Measurements from ENCODE around the gene WDR88. TPM values are rescaled to one million over a fixed set of nuclear protein-coding genes. Genes with fewer than 3 reads are reported as not detected.

The WDR88 gene
- total and polyA plus RNA-seq, 2 experiments from 2014 or later = not detected

DNA sequence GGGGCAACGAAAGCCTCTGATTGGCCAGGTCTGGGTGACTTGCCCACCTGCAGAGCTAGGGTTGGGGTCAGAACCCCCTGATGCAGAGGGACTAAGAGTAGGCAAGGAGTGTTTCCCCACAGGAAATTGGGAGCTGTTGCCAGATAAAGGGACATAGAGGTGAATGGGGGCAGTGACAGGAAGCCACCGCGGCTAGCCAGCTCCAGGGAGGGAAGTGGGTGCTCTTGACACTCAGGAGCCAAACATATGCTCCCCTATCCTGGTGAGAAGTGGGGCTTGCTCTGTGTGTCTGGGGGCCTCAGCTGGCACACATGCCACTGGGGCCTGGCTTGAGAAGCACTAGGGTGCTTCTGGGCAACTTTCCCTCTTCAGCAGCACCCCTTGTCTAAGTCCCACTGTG, 26.0 kb downstream of the WDR88 start:
- H3K9me2 ChIP-seq (ENCODE audit: insufficient read depth) = no peaks in the 10 kb centered on the region
- no peak overlapping the region; the same call in 1 of the 2 replicates for H2AFZ ChIP-seq
- Mint-ChIP-seq H3K27me3 (ENCODE audit: insufficient read depth, low read depth, poor library complexity) (peaks cover 3% of the 10 kb centered on the region), H3K36me3 (ENCODE audit: low read depth) (no peaks in the 10 kb centered on the region), H3K4me1 (no peaks in the 10 kb centered on the region), H3K9me3 (peaks cover 9% of the 10 kb centered on the region; the same call in 1 of the 3 replicates), H3K27ac (no peak overlapping the region), H3K4me3 (no peak overlapping the region)
- no peak overlapping the region for H3K4me3 ChIP-seq
- H3K36me3 ChIP-seq (ENCODE audit: insufficient read depth) = no peaks in the 10 kb centered on the region
- DNase-seq (ENCODE audit: low spot score) (no peak), ATAC-seq (no peak)
- H3K4me1 ChIP-seq (ENCODE audit: insufficient read depth) = no peaks in the 10 kb centered on the region
- no peaks in the 10 kb centered on the region for H4K20me1 ChIP-seq (replicated peaks; ENCODE audit: insufficient read depth)
- no peak overlapping the region for H3K27ac ChIP-seq (ENCODE audit: low read depth)
- H3K4me2 ChIP-seq = no peak overlapping the region
- no peaks in the 10 kb centered on the region for H3K27me3 ChIP-seq (ENCODE audit: insufficient read depth)
- TF ChIP-seq CREB1 (CRISPR knock-in tag; IDR thresholded peaks at IDR 0.05; ENCODE audit: low read depth) = no peak
- TF ChIP-seq EZH2phosphoT487 (IDR thresholded peaks at IDR 0.05; ENCODE audit: unreplicated experiment) = no peak
- no peak for TF ChIP-seq ZNF331 (CRISPR knock-in tag; IDR thresholded peaks at IDR 0.05; ENCODE audit: low read depth)
- TF ChIP-seq, protein P1, sequence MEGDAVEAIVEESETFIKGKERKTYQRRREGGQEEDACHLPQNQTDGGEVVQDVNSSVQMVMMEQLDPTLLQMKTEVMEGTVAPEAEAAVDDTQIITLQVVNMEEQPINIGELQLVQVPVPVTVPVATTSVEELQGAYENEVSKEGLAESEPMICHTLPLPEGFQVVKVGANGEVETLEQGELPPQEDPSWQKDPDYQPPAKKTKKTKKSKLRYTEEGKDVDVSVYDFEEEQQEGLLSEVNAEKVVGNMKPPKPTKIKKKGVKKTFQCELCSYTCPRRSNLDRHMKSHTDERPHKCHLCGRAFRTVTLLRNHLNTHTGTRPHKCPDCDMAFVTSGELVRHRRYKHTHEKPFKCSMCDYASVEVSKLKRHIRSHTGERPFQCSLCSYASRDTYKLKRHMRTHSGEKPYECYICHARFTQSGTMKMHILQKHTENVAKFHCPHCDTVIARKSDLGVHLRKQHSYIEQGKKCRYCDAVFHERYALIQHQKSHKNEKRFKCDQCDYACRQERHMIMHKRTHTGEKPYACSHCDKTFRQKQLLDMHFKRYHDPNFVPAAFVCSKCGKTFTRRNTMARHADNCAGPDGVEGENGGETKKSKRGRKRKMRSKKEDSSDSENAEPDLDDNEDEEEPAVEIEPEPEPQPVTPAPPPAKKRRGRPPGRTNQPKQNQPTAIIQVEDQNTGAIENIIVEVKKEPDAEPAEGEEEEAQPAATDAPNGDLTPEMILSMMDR (conservative IDR thresholded peaks at IDR 0.05; ENCODE audit: low read depth in 2 of 2) = no peak
- TF ChIP-seq JUNB (IDR thresholded peaks at IDR 0.05; ENCODE audit: unreplicated experiment) = no peak
- no peak for TF ChIP-seq STAT1 (IDR thresholded peaks at IDR 0.05; ENCODE audit: unreplicated experiment)
- no peak for TF ChIP-seq ETS1 (IDR thresholded peaks at IDR 0.05)
- no peak for TF ChIP-seq REST (IDR thresholded peaks at IDR 0.05; ENCODE audit: unreplicated experiment)
- no peak for TF ChIP-seq POLR2AphosphoS5 (IDR thresholded peaks at IDR 0.05; ENCODE audit: low read depth)
- no peak for TF ChIP-seq NANOG (IDR thresholded peaks at IDR 0.05; ENCODE audit: borderline replicate concordance)
- no peak for TF ChIP-seq ZNF114 (CRISPR knock-in tag; IDR thresholded peaks at IDR 0.05)
- no peaks in the 10 kb centered on the region for H3F3A ChIP-seq (replicated peaks; ENCODE audit: low read depth)
- H3K79me2 ChIP-seq (replicated peaks; ENCODE audit: insufficient read depth) = no peaks in the 10 kb centered on the region
